ENCODE measurements around the gene ECHS1. TPM values are rescaled to one million over a fixed set of nuclear protein-coding genes. Genes with fewer than 3 reads are reported as not detected.

The ECHS1 gene
- polyA plus RNA-seq, 1 of the 3 experiments (the other 2 are of a cell fraction), result 97.8 TPM

Small RNAs within 50 kb of the gene (small RNA-seq; reads per million reads assigned to genes)
- gene AL360181.4 (0 reads per million in 7 experiments), gene BANF1P2 (0 to 0.39 (median 0) reads per million in 7 experiments), gene MIR3944 (0 to 1.1 (median 0) reads per million in 7 experiments)

Other genes with a start within 250 kb of the ECHS1 start
- 1.4 TPM in 2 replicates for gene KNDC1, start 213.1 kb downstream of the ECHS1 start, polyA plus RNA-seq (2012; rRNA removed)
- gene UTF1, start 143.1 kb downstream of the ECHS1 start, polyA plus RNA-seq (2012; rRNA removed), result not detected in 2 replicates
- not detected in 2 replicates for gene VENTX, start 135.5 kb downstream of the ECHS1 start, polyA plus RNA-seq (2012; rRNA removed)
- 1.6 and 1.7 TPM in 2 replicates for gene ADAM8, start 96.5 kb downstream of the ECHS1 start, polyA plus RNA-seq (2012; rRNA removed)
- gene TUBGCP2, start 64.5 kb downstream of the ECHS1 start, polyA plus RNA-seq (2012; rRNA removed), result 47.4 and 49.1 TPM in 2 replicates
- 43.5 and 62.3 TPM in 2 replicates for gene ZNF511, start 64.4 kb downstream of the ECHS1 start, polyA plus RNA-seq (2012; rRNA removed)
- gene CALY, start 36.5 kb downstream of the ECHS1 start, polyA plus RNA-seq (2012; rRNA removed), result 3.3 TPM in 2 replicates
- gene PRAP1, start 26.0 kb downstream of the ECHS1 start, polyA plus RNA-seq (2012; rRNA removed), result 1.9 and 2.3 TPM in 2 replicates
- 25.3 and 32.5 TPM in 2 replicates for gene FUOM, start 15.3 kb downstream of the ECHS1 start, polyA plus RNA-seq (2012; rRNA removed)
- gene PAOX, start 5.9 kb upstream of the ECHS1 start, polyA plus RNA-seq (2012; rRNA removed), result 6.2 and 6.6 TPM in 2 replicates
- 86.4 and 90.7 TPM in 2 replicates for gene MTG1, start 20.8 kb upstream of the ECHS1 start, polyA plus RNA-seq (2012; rRNA removed)
- 0.78 and 1.2 TPM in 2 replicates for gene SPRN, start 51.3 kb upstream of the ECHS1 start, polyA plus RNA-seq (2012; rRNA removed)
- gene SCART1, start 80.6 kb upstream of the ECHS1 start, polyA plus RNA-seq (2012; rRNA removed), result 2.1 and 3.4 TPM in 2 replicates
- gene CYP2E1, start 154.0 kb upstream of the ECHS1 start, polyA plus RNA-seq (2012; rRNA removed), result 0.61 and 1.3 TPM in 2 replicates
- gene SYCE1, start 192.2 kb upstream of the ECHS1 start, polyA plus RNA-seq (2012; rRNA removed), result not detected in 2 replicates